HepG2 (cell line): Measurements from ENCODE around the gene LEPROT. TPM values are rescaled to one million over a fixed set of nuclear protein-coding genes. Genes with fewer than 3 reads are reported as not detected.

Experiments used
- ATAC-seq: fragments of 200-7000 bp; cut with Tn5 transposase; 3 replicates; pipeline ENCODE4 v1.9.1; 2020; ENCODE audit warnings: mild to moderate bottlenecking, moderate library complexity
- BruUV-seq: library from RNA; stranded (reverse); fragments of 400-500 nt; replicated peaks from 2 replicates; lab custom pipeline; 2021; lab: Mats Ljungman, UMichigan
- CTCF ChIA-PET: fragments of 300-600 bp; formaldehyde crosslinking; extraction: SDS; loops from one replicate; lab custom pipeline; 2021; ENCODE audit warnings: low total read pairs, inconsistent platforms, low intra/inter-chr PET ratio; lab: Yijun Ruan, JAX
- POLR2A ChIA-PET: fragments of 350-600 bp; sonication (Branson Sonifier 250); formaldehyde crosslinking; loops from one replicate; lab custom pipeline; 2020; ENCODE audit warnings: antibody characterized with exemption, inconsistent platforms; lab: Yijun Ruan, JAX
- DNase-seq: peaks from one replicate; pipeline ENCODE4 v3.0.0-alpha.2; 2015; ENCODE audit warnings: low spot score
- FAIRE-seq: peaks from 3 replicates; lab custom pipeline; 2011; peaks lifted over from hg19 to GRCh38; lab: Jason Lieb, UNC
- H2AFZ ChIP-seq: one replicate; pipeline ENCODE4 v1.6.1; 2011; ENCODE audit warnings: low read length, inconsistent platforms
- H3K27ac ChIP-seq: fragments of 300-600 bp; 3 replicates; pipeline ENCODE4 v1.8.0; 2011; ENCODE audit warnings: mixed run types, mild to moderate bottlenecking, mixed read lengths, low read length, inconsistent platforms; ENCODE audit not compliant: insufficient read depth; ENCODE audit errors: extremely low read length
- H3K27me3 ChIP-seq, 2 experiments: fragments of 200-600 bp in 1 of 2; 2 replicates in 1 of 2; 3 replicates in 1 of 2; pipeline versions ENCODE4 v1.6.0 to v1.8.0; 2011; ENCODE audit warnings: low read length in 2 of 2, mild to moderate bottlenecking in 2 of 2, moderate library complexity in 2 of 2, inconsistent platforms in 1 of 2; ENCODE audit not compliant: insufficient read depth in 2 of 2, control insufficient read depth in 1 of 2
- H3K36me3 ChIP-seq, 2 experiments: fragments of 200-600 bp in 1 of 2; replicated peaks in 1 of 2; 2 replicates in 1 of 2; 3 replicates in 1 of 2; pipeline versions ENCODE4 v1.5.1 to v1.8.0; 2011; ENCODE audit warnings: low read length in 2 of 2, inconsistent platforms in 1 of 2; ENCODE audit not compliant: insufficient read depth in 2 of 2, control insufficient read depth in 1 of 2
- H3K4me1 ChIP-seq: 2 replicates; pipeline ENCODE4 v1.5.1; 2012; ENCODE audit warnings: low read length, inconsistent platforms; ENCODE audit not compliant: insufficient read depth
- H3K4me2 ChIP-seq: 2 replicates; pipeline ENCODE4 v1.6.0; 2011; ENCODE audit warnings: low read depth, low read length, inconsistent platforms
- H3K4me3 ChIP-seq, 3 experiments: fragments of 200-600 bp in 1 of 3; sonication (generic), shearing (Covaris generic) in 1 of 3; replicated peaks in 1 of 3; 2 replicates each; pipeline ENCODE4 v1.5.1; 2011 to 2016; ENCODE audit warnings: low read length in 3 of 3, inconsistent platforms in 2 of 3, low read depth in 2 of 3, mild to moderate bottlenecking in 2 of 3, control low read depth in 1 of 3, mixed read lengths in 1 of 3; ENCODE audit not compliant: insufficient read depth in 1 of 3
- H3K79me2 ChIP-seq: one replicate; pipeline ENCODE4 v1.6.1; 2011; ENCODE audit warnings: low read length, inconsistent platforms; ENCODE audit not compliant: insufficient read depth
- H3K9ac ChIP-seq: 2 replicates; pipeline ENCODE4 v1.6.0; 2011; ENCODE audit warnings: mild to moderate bottlenecking, low read depth, low read length, inconsistent platforms; ENCODE audit not compliant: insufficient read depth
- H3K9me3 ChIP-seq: 2 replicates; pipeline ENCODE4 v1.5.1; 2012; ENCODE audit warnings: mild to moderate bottlenecking, low read length
- H4K20me1 ChIP-seq: 2 replicates; pipeline ENCODE4 v1.6.0; 2011; ENCODE audit warnings: inconsistent platforms, mild to moderate bottlenecking, low read length, moderate library complexity; ENCODE audit not compliant: insufficient read depth
- CHD4 ChIP-seq: fragments of 200-600 bp; sonication (generic); IDR thresholded peaks from 2 replicates; pipeline ENCODE4 v1.7.0; 2017; ENCODE audit warnings: mild to moderate bottlenecking, low read length, borderline replicate concordance
- GABPA ChIP-seq, 2 experiments: IDR thresholded peaks; 2 replicates each; pipeline ENCODE4 v1.6.1; 2011 to 2016; ENCODE audit warnings: low read depth in 2 of 2, low read length in 1 of 2, missing biosample characterization in 1 of 2, missing genetic modification characterization in 1 of 2
- HNRNPUL1 ChIP-seq: fragments of 200-400 bp; formaldehyde crosslinking; IDR thresholded peaks from 2 replicates; pipeline ENCODE4 v1.6.1; 2017; ENCODE audit warnings: low read depth, mild to moderate bottlenecking, low read length, moderate library complexity
- MBD4 ChIP-seq: IDR thresholded peaks from 2 replicates; pipeline ENCODE4 v1.6.1; 2012; ENCODE audit warnings: low read length, inconsistent platforms, borderline replicate concordance
- TCF12 ChIP-seq, 2 experiments: fragments of 450-650 bp in 1 of 2; sonication (generic) in 1 of 2; formaldehyde crosslinking in 1 of 2; IDR thresholded peaks; 2 replicates each; pipeline versions ENCODE4 v1.6.1 to v1.8.0; 2017 to 2022; ENCODE audit warnings: antibody characterized with exemption in 1 of 2, mild to moderate bottlenecking in 1 of 2, missing genetic modification reagents in 1 of 2, moderate library complexity in 1 of 2
- ZNF414 ChIP-seq: sonication (generic); formaldehyde crosslinking; IDR thresholded peaks from 2 replicates; pipeline ENCODE4 v1.5.0; 2020; ENCODE audit warnings: missing genetic modification reagents
- ZNF850 ChIP-seq: sonication (generic); formaldehyde crosslinking; conservative IDR thresholded peaks from 2 replicates; pipeline ENCODE4 v1.9.0; 2021; ENCODE audit warnings: mild to moderate bottlenecking, missing genetic modification reagents
- WGBS: methylation state at CpG from one replicate; pipeline ENCODE4 v1.1.6; 2017; ENCODE audit warnings: low lambda C conversion rate; 5-methylcytosine and 5-hydroxymethylcytosine counted together
- in situ Hi-C: cut with HindIII; loops from 2 replicates; pipeline ENCODE4 v1.10.0; 2017; ENCODE audit warnings: low pct_unique_long_range_greater_than_20kb; ENCODE audit not compliant: extremely low pct_ligation_motif_present
- intact Hi-C: fragments of 100-400 bp; cut with micrococcal nuclease; formaldehyde crosslinking; loops from one replicate; pipeline ENCODE4 v1.10.0; 2022; ENCODE audit not compliant: unreplicated experiment
- polyA plus RNA-seq, 8 experiments: library from polyadenylated mRNA; depleted of rRNA in 3 of 8; stranded (reverse) in 7 of 8; unstranded in 1 of 8; fragments of >200 nt; fragmentation: Illumina TruSeq in 4 of 8; extraction: Trizol in 4 of 8; gene quantifications; 2 replicates each; pipeline versions ENCODE4 v1.2.1 to v1.2.3, GENCODE V29; 2011 to 2016; ENCODE audit warnings: low read depth in 4 of 8, missing spikeins in 1 of 8, mixed read lengths in 1 of 8; ENCODE audit not compliant: insufficient read depth in 1 of 8
- total RNA-seq, 5 experiments: library from RNA; depleted of rRNA; stranded (reverse); fragments of >200 nt; fragmentation: Illumina TruSeq; extraction: Trizol; gene quantifications; 2 replicates each; pipeline ENCODE4 v1.2.3, GENCODE V29; 2016; ENCODE audit warnings: low read depth in 1 of 5

Gene LEPROT
- total and polyA plus RNA-seq, 2 of the 13 experiments (the other 11 are each of a cell fraction or from before 2014, with no cell fraction given), result 36.8 to 51.4 TPM

- TF ChIP-seq ZNF850 (CRISPR knock-in tag) (0 out of 2 replicates have a peak, but pooled peaks have one; percentile 55), GABPA (IDR thresholded peaks at IDR 0.05; ENCODE audit: low read depth, low read length) (no peak), GABPA (CRISPR knock-in tag; IDR thresholded peaks at IDR 0.05; ENCODE audit: low read depth) (0 out of 2 replicates have a peak, but pooled peaks have one; percentile 1), ZNF414 (0 out of 2 replicates have a peak, but pooled peaks have one; percentile 22), MBD4 (peak; percentile 65; the same call in 1 of the 2 replicates), TCF12 (IDR thresholded peaks at IDR 0.05) (no peak), TCF12 (CRISPR knock-in tag; IDR thresholded peaks at IDR 0.05) (no peak), CHD4 (peak; percentile 24; the same call in 1 of the 2 replicates), HNRNPUL1 (no peak)
- TF ChIP-seq, all 625 proteins: peak for 5
- TSS peak; percentile 78 for BruUV-seq
- ChIA-PET POLR2A (interaction anchor here (1.4 to 4.0 kb wide), 2 partner anchors 12 to 42 kb away, joined by 4 to 20 read pairs; no protein-coding TSS in a partner anchor), CTCF (no interaction called here)
- Histone ChIP-seq H3K79me2 (no peaks in the 10 kb centered on the region), H3K4me1 (peaks cover 93% of the 10 kb centered on the region), H3K4me2 (peak overlapping the region; percentile 61), H3K36me3 (no peaks in the 10 kb centered on the region), H3K9me3 (no peaks in the 10 kb centered on the region), H3K27ac (peak overlapping the region; percentile 77), H3K27me3 (no peaks in the 10 kb centered on the region), H2AFZ (no peak overlapping the region), H4K20me1 (no peaks in the 10 kb centered on the region), H3K4me3 (peak overlapping the region in 1 of 3 experiments; percentile 27; a peak in 1 of 6 replicates), H3K9ac (peak overlapping the region; percentile 47)
- no peak for ATAC-seq
- no peak for DNase-seq
- intact Hi-C loops, result loop anchor here (2.0 kb wide), 1 partner anchor 14 kb away; no protein-coding TSS in a partner anchor
- no peak for FAIRE-seq
- in situ Hi-C loops, result no loop called here
- WGBS, result 20% methylated on average over 1 of the region's 1 CpG
Measured at GRCh38 chr1:65470766-65471165, 50.3 kb downstream of the LEPROT start.
